Measurements from ENCODE around the gene VWA3B. TPM values are rescaled to one million over a fixed set of nuclear protein-coding genes. Genes with fewer than 3 reads are reported as not detected.

Gene VWA3B
- total and polyA plus RNA-seq, 2 experiments from 2014 or later: 0.80 TPM; not detected in 1

- Histone ChIP-seq H3K79me2 (no peaks in the 10 kb centered on the region), H3K27me3 (no peaks in the 10 kb centered on the region), H2AFZ (no peak overlapping the region), H3K9me3 (ENCODE audit: low read depth) (no peaks in the 10 kb centered on the region), H3K4me1 (ENCODE audit: insufficient read depth) (no peaks in the 10 kb centered on the region), H3K4me2 (no peak overlapping the region), H3K4me3 (no peak overlapping the region), H4K20me1 (ENCODE audit: insufficient read depth, poor library complexity, severe bottlenecking) (no peaks in the 10 kb centered on the region), H3K36me3 (replicated peaks; ENCODE audit: insufficient read depth, low read depth) (no peaks in the 10 kb centered on the region), H3K9me2 (replicated peaks; ENCODE audit: insufficient read depth) (no peaks in the 10 kb centered on the region), H3K27ac (no peak overlapping the region)
- WGBS (ENCODE audit: low lambda C conversion rate, missing lambda C conversion rate): 67% methylated on average over 3 of the region's 3 CpGs
- no peak for DNase-seq (ENCODE audit: low spot score)
- TF ChIP-seq EZH2 (IDR thresholded peaks at IDR 0.05; ENCODE audit: borderline replicate concordance) (no peak), CTCF (IDR thresholded peaks at IDR 0.05; ENCODE audit: poor library complexity) (no peak), EZH2phosphoT487 (IDR thresholded peaks at IDR 0.05; ENCODE audit: low read depth, severe bottlenecking, unreplicated experiment) (no peak)
These were observed 153.9 kb downstream of the VWA3B start for GRCh38 chr2:98240786-98241398.

- H3K9me3 ChIP-seq (ENCODE audit: low read depth): no peaks in the 10 kb centered on the region
- no peak overlapping the region for H3K27ac ChIP-seq
- H3K36me3 ChIP-seq (replicated peaks; ENCODE audit: insufficient read depth, low read depth): no peaks in the 10 kb centered on the region
- no peaks in the 10 kb centered on the region for H3K79me2 ChIP-seq
- H3K4me1 ChIP-seq (ENCODE audit: insufficient read depth): no peaks in the 10 kb centered on the region
- H3K27me3 ChIP-seq: no peaks in the 10 kb centered on the region
- H4K20me1 ChIP-seq (ENCODE audit: insufficient read depth, poor library complexity, severe bottlenecking): no peaks in the 10 kb centered on the region
- WGBS (ENCODE audit: low lambda C conversion rate, missing lambda C conversion rate): 82% methylated on average over 2 of the region's 2 CpGs
- no peak overlapping the region for H3K4me2 ChIP-seq
- H3K4me3 ChIP-seq: no peak overlapping the region
- no peaks in the 10 kb centered on the region for H3K9me2 ChIP-seq (replicated peaks; ENCODE audit: insufficient read depth)
- H2AFZ ChIP-seq: no peak overlapping the region
- DNase-seq (ENCODE audit: low spot score): no peak
- TF ChIP-seq CTCF (IDR thresholded peaks at IDR 0.05; ENCODE audit: poor library complexity) (no peak), EZH2 (IDR thresholded peaks at IDR 0.05; ENCODE audit: borderline replicate concordance) (no peak), EZH2phosphoT487 (IDR thresholded peaks at IDR 0.05; ENCODE audit: low read depth, severe bottlenecking, unreplicated experiment) (no peak)
These were observed 154.6 kb downstream of the VWA3B start for GRCh38 chr2:98241592-98241991.

- WGBS (ENCODE audit: low lambda C conversion rate, missing lambda C conversion rate): 86% methylated on average over 5 of the region's 5 CpGs
- Histone ChIP-seq H2AFZ (no peak overlapping the region), H3K4me3 (no peak overlapping the region), H3K9me2 (replicated peaks; ENCODE audit: insufficient read depth) (no peaks in the 10 kb centered on the region), H3K36me3 (replicated peaks; ENCODE audit: insufficient read depth, low read depth) (no peaks in the 10 kb centered on the region), H4K20me1 (ENCODE audit: insufficient read depth, poor library complexity, severe bottlenecking) (no peaks in the 10 kb centered on the region), H3K4me2 (no peak overlapping the region), H3K79me2 (no peaks in the 10 kb centered on the region), H3K4me1 (ENCODE audit: insufficient read depth) (no peaks in the 10 kb centered on the region), H3K27ac (no peak overlapping the region), H3K27me3 (no peaks in the 10 kb centered on the region), H3K9me3 (ENCODE audit: low read depth) (no peaks in the 10 kb centered on the region)
- DNase-seq (ENCODE audit: low spot score): no peak
- no peak for TF ChIP-seq EZH2 (IDR thresholded peaks at IDR 0.05; ENCODE audit: borderline replicate concordance)
- TF ChIP-seq EZH2phosphoT487 (IDR thresholded peaks at IDR 0.05; ENCODE audit: low read depth, severe bottlenecking, unreplicated experiment): no peak
- TF ChIP-seq CTCF (IDR thresholded peaks at IDR 0.05; ENCODE audit: poor library complexity): no peak
These were observed 155.0 kb downstream of the VWA3B start for GRCh38 chr2:98242003-98242402.
